ENCODE data around the gene OR2G2. TPM values are rescaled to one million over a fixed set of nuclear protein-coding genes. Genes with fewer than 3 reads are reported as not detected.

OR2G2 gene
- polyA plus RNA-seq, 1 of the 3 experiments (the other 2 are of a cell fraction), result not detected

GRCh38 chr1:247548092-247548491 is 40.1 kb upstream of the OR2G2 start:
- DNase-seq, result no peak
- no peaks in the 10 kb centered on the region for H3K79me2 ChIP-seq (ENCODE audit: insufficient read depth)
- CTCF ChIA-PET, result no interaction called here
- no peaks in the 10 kb centered on the region for H3K9me3 ChIP-seq
- no peak overlapping the region for H2AFZ ChIP-seq (ENCODE audit: low read depth)
- H3K4me2 ChIP-seq, result no peak overlapping the region
- POLR2A ChIA-PET, result no interaction called here
- no peak overlapping the region for H3K9ac ChIP-seq
- 12% methylated on average over 5 of the region's 5 CpGs for WGBS (ENCODE audit: low lambda C conversion rate)
- no peaks in the 10 kb centered on the region for H3F3A ChIP-seq (replicated peaks; ENCODE audit: insufficient read depth)
- H3K4me3 ChIP-seq (ENCODE audit: low read depth in 2 of 2, low read length in 1 of 2), result no peak overlapping the region
- no peaks in the 10 kb centered on the region for H3K27me3 ChIP-seq (ENCODE audit: insufficient read depth)
- no peaks in the 10 kb centered on the region for H3K9me2 ChIP-seq
- no peak for TF ChIP-seq FOXJ3 (CRISPR knock-in tag; IDR thresholded peaks at IDR 0.05)
- no peak for TF ChIP-seq NFIC (IDR thresholded peaks at IDR 0.05; ENCODE audit: borderline replicate concordance)
- TF ChIP-seq MEF2A (IDR thresholded peaks at IDR 0.05; ENCODE audit: borderline replicate concordance, low read depth), result no peak
- TF ChIP-seq JUND (IDR thresholded peaks at IDR 0.05), result no peak
- TF ChIP-seq RFX5 (IDR thresholded peaks at IDR 0.05; ENCODE audit: low read length), result no peak
- no peak for TF ChIP-seq MAX (IDR thresholded peaks at IDR 0.05; ENCODE audit: low read depth)
- TF ChIP-seq, protein P1, sequence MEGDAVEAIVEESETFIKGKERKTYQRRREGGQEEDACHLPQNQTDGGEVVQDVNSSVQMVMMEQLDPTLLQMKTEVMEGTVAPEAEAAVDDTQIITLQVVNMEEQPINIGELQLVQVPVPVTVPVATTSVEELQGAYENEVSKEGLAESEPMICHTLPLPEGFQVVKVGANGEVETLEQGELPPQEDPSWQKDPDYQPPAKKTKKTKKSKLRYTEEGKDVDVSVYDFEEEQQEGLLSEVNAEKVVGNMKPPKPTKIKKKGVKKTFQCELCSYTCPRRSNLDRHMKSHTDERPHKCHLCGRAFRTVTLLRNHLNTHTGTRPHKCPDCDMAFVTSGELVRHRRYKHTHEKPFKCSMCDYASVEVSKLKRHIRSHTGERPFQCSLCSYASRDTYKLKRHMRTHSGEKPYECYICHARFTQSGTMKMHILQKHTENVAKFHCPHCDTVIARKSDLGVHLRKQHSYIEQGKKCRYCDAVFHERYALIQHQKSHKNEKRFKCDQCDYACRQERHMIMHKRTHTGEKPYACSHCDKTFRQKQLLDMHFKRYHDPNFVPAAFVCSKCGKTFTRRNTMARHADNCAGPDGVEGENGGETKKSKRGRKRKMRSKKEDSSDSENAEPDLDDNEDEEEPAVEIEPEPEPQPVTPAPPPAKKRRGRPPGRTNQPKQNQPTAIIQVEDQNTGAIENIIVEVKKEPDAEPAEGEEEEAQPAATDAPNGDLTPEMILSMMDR (IDR thresholded peaks at IDR 0.05), result no peak
- no peak for TF ChIP-seq FOXM1 (IDR thresholded peaks at IDR 0.05; ENCODE audit: low read depth)
- TF ChIP-seq TAF1 (IDR thresholded peaks at IDR 0.05; ENCODE audit: borderline replicate concordance, low read depth, low read length), result no peak
- TF ChIP-seq GATA2 (CRISPR knock-in tag; IDR thresholded peaks at IDR 0.05), result no peak
- no peak for TF ChIP-seq GABPA (IDR thresholded peaks at IDR 0.05; ENCODE audit: low read depth)
- TF ChIP-seq CHD2 (IDR thresholded peaks at IDR 0.05; ENCODE audit: low read length, partially characterized antibody), result no peak
- no peak for TF ChIP-seq EP300 (IDR thresholded peaks at IDR 0.05; ENCODE audit: borderline replicate concordance in 1 of 2, low read depth in 1 of 2, low read length in 1 of 2)
- TF ChIP-seq REST (IDR thresholded peaks at IDR 0.05; ENCODE audit: low read depth, low read length), result no peak
- no peak for TF ChIP-seq ELF1 (IDR thresholded peaks at IDR 0.05)
- no peak for TF ChIP-seq MXI1 (IDR thresholded peaks at IDR 0.05; ENCODE audit: low read depth, low read length)
- H4K20me1 ChIP-seq (ENCODE audit: insufficient read depth), result no peaks in the 10 kb centered on the region
- H3K4me1 ChIP-seq (ENCODE audit: control insufficient read depth in 1 of 2, insufficient read depth in 2 of 2, low read depth in 1 of 2, low read length in 1 of 2), result no peaks in the 10 kb centered on the region
- H3K36me3 ChIP-seq (replicated peaks in 1 of 2; ENCODE audit: control insufficient read depth in 1 of 2, insufficient read depth in 2 of 2, low read length in 1 of 2), result no peaks in the 10 kb centered on the region
- no peak overlapping the region for H3K27ac ChIP-seq (ENCODE audit: low read depth in 2 of 2, low read length in 1 of 2)

Measured in SK-N-SH (cell line).